Subcutaneous adipose tissue (tissue), 4 donors: ENCODE measurements around the gene BOC. TPM values are rescaled to one million over a fixed set of nuclear protein-coding genes. Genes with fewer than 3 reads are reported as not detected.

Experiments used
- total RNA-seq, 4 donors: library from RNA; depleted of rRNA; stranded (reverse); fragments of >200 nt; gene quantifications; one replicate each; pipeline ENCODE4 v1.1.0, GENCODE V29; 2016
- TF ChIP-seq, protein P1 (sequence below): fragments of 450-650 bp; IDR thresholded peaks from one replicate; pipeline ENCODE4 v1.5.1; 2016; ENCODE audit warnings: low read depth, mild to moderate bottlenecking, control low read depth, antibody characterized with exemption, moderate library complexity

BOC gene
- total RNA-seq, 4 donors from 2014 or later = 15.1 to 46.5 (median 28.4) TPM

DNA sequence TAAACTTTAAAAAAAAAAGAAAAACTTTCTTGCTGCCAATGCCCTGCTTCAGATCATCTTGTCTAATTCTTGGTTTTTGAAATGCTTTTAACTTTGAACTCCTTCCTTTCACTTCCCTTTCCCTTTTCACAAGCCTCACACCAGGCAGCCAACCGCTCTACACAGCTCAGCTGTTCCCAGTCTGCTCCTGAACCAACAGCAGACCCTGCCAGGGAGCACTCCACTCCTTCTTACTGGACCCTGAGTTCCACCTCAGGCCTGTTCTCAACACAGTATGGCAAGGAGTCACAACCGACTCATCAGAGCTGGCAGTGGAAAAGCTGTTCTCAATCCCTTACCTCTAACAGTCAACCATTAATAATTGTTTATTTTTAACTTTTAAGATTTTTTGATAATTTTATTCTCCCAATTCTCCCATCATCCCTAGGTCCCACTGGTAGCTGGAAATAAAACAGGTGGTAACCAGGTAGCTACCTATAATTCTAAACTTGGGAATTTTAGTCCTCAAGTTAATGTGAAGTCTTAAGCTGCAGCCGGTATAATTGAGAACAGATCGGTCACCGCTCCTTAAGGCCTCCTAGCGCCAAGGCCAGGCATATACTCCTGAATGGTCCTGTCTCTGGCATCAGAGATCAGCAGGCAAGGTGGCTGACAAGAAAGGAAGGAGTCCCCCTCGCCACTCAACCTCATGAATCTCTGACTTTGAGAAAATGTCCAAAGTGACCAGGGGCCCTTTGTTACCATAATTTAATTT, 43.9 kb downstream of the BOC start:
- TF ChIP-seq, protein P1, sequence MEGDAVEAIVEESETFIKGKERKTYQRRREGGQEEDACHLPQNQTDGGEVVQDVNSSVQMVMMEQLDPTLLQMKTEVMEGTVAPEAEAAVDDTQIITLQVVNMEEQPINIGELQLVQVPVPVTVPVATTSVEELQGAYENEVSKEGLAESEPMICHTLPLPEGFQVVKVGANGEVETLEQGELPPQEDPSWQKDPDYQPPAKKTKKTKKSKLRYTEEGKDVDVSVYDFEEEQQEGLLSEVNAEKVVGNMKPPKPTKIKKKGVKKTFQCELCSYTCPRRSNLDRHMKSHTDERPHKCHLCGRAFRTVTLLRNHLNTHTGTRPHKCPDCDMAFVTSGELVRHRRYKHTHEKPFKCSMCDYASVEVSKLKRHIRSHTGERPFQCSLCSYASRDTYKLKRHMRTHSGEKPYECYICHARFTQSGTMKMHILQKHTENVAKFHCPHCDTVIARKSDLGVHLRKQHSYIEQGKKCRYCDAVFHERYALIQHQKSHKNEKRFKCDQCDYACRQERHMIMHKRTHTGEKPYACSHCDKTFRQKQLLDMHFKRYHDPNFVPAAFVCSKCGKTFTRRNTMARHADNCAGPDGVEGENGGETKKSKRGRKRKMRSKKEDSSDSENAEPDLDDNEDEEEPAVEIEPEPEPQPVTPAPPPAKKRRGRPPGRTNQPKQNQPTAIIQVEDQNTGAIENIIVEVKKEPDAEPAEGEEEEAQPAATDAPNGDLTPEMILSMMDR = no peak

DNA sequence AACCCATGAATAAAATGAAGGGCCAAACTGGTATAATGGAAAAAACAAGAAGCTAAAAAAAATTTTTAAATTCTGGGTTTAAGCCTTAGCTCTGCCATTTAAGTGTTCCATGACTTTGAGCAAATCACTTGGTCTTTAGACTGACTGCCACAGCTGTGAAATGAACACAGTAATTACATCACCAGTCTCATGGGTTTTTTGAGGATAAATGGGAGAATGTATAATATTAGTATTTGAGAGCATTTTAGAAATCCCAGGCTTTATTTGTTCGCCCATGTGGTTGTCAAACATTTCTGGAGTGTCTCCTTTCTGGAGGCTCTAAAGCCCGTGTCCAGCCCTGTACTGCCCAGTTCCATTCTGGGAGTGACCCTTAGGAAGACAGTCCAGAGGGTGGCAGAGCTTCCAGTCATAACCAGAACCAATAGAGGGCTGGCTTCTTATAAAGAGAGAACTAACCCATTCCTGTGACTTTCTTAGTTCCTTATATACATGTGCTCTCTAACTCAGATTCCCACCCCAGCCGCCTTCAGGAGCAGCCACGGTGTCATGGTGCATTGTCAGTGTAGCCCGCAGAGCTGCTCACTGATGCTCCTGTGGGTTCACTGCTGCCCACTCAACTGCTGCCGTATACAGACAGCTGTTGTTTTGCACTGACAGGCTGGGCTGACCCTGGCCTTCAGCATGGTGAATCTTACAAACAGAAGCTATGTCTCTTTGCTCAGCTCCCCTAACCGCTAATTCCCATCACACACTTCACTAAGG, 44.7 kb downstream of the BOC start:
- TF ChIP-seq, protein P1 = no peak

DNA sequence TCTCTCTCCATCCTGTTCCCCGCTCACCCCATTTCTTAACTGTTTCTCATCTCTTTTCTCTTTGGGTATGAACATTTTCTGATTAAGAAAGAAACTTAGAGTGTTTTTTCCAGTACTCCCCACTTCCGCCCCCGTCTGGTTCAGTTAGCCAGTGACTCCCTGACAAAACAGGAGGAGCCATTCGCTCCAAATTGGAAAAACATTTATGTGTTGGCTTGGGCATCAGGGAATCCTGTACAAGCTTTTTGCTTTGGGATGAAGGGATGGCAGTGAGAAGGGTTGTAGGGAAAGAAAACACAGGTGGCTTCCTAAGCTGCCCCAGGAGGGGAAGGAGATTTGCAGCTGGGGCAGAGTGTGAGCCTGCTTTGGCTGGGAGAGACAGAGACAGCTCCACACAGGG, 47.0 kb downstream of the BOC start:
- TF ChIP-seq, protein P1 = no peak

DNA sequence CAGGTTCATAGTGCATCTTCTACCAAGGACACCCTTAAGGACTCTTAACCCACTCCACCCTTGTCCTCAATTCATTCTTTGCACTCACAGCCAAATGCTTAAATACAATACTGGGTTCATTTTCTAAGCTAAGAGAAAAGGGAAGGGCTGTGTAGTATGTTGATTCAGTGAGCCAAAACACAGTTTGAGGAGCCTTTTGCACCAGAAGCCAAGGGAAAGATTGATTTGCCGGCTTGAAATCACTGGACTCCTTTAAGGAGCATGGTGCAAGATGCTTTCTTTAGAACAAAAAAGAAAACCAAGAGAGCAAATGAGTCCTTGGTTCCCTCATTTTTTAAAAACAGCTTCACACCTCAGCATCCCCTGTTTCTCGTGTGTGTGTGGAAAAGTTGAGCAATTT, 47.8 kb downstream of the BOC start:
- TF ChIP-seq, protein P1 = no peak

DNA sequence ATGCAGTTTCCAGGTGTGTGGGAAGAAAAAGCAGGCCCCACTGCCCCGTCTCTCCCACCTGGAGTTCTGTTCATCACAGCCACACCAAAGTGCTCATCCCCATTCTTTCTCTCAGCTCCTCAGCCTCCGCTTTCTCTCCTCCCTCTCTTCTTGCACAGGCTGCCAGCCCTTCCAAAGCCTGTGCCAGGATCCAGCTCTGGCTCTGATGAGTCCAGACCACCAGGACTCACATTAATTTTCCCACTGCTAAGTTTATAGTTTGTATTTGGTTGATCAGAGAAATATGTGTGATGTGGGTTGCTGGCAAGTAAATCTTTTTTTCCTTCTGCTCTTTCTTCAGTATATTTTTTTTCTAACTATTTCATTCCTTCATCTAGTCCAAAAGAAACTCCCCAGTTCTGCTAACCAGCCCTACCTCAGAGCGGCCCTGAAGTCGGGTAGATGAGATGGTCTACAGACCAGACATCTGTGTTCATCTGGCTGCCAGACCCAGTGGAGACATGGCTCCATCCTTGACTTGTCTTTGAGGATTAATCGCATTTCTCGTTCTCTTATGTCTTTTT, 49.8 kb downstream of the BOC start:
- TF ChIP-seq, protein P1 = no peak

DNA sequence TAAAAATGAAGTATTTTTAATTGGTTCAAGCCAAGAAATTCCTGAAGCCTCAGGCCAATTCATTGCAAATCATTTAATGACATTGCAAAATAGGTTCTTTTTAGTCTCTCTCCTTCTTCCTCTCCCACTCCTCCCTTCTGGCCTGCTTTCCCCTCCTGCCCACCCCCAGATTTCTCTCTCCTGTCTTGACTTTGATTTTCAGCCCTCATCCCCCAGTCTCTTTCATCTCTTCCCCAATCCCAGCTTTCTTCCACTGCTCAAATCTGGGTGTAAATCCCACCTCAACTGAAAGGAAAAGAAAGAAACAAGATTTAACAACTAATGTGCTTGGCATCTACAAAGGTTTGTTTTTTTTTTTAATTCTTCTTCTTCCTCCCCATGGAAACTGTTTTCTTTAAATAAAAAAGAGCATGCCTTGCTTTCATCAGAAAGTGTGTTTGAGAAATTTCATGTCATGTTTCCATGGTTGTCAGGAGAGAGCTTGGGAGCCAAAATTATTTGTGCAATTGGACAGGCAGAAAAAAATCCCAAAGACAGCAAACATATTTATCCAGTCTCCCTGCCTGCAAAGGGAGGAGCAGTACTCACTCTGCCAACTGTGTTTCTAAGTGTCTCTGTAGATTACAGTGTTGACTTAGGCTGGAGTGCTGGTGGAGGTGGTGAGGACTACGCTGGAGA, 50.4 kb downstream of the BOC start:
- TF ChIP-seq, protein P1 = no peak

DNA sequence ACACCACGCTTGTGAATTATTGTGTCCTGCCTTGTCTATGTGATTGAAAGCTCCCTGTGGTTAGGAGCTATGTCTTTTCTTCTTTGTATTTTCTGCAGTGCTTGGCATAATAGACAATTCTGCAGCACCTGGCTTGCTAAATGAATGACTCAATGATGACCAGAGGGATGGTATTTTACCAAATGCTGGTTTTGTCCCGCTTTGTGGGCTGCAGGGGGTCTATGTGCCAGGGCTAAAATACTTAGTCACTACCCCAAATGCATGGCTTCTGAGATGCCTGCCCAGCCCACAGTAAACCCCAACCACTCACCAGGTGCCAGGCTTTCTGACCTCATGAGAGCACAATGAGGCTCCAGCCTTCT, 50.9 kb downstream of the BOC start:
- TF ChIP-seq, protein P1 = no peak
